HL-60 (cell line): ENCODE results near the gene SPTAN1.
A peak's percentile ranks its signal among the peaks of the same experiment; 100 is the strongest.

Source experiments
- DNase-seq, 2 experiments: peaks; one replicate each; pipeline ENCODE4 v3.0.0-alpha.2; 2010 to 2020; ENCODE audit warnings: low read depth in 1 of 2, low spot score in 1 of 2
- H3K27ac ChIP-seq: fragments of 250-450 bp; sonication (Bioruptor Pico); replicated peaks from 2 replicates; pipeline ENCODE4 v1.5.1; 2020; ENCODE audit warnings: mild to moderate bottlenecking, moderate library complexity
- H3K27me3 ChIP-seq: fragments of 250-450 bp; sonication (Bioruptor Pico); 2 replicates; pipeline ENCODE4 v1.5.1; 2021; ENCODE audit warnings: mild to moderate bottlenecking, moderate library complexity; ENCODE audit not compliant: insufficient read depth, poor library complexity, severe bottlenecking
- H3K4me3 ChIP-seq: replicated peaks from 2 replicates; pipeline ENCODE4 v1.5.1; 2011; ENCODE audit warnings: mild to moderate bottlenecking, control low read depth, low read length; ENCODE audit not compliant: insufficient read depth
- GABPA ChIP-seq: IDR thresholded peaks from 2 replicates; pipeline ENCODE4 v1.6.1; 2012; ENCODE audit warnings: low read depth
- POLR2AphosphoS5 ChIP-seq: IDR thresholded peaks from 2 replicates; pipeline ENCODE4 v1.6.1; 2012; ENCODE audit warnings: low read depth
- SPI1 ChIP-seq: IDR thresholded peaks from 2 replicates; pipeline ENCODE4 v1.6.1; 2012; ENCODE audit warnings: low read depth, mild to moderate bottlenecking, borderline replicate concordance
- TF ChIP-seq, protein P1 (sequence below): IDR thresholded peaks from 2 replicates; pipeline ENCODE4 v1.6.1; 2012; ENCODE audit warnings: low read depth; ENCODE audit not compliant: insufficient replicate concordance
- TF ChIP-seq, protein P2 (sequence below): IDR thresholded peaks from one replicate; pipeline ENCODE4 v1.5.1; 2011; ENCODE audit warnings: low read length, control low read depth, inconsistent platforms; ENCODE audit not compliant: insufficient read depth

SPTAN1 gene

DNA sequence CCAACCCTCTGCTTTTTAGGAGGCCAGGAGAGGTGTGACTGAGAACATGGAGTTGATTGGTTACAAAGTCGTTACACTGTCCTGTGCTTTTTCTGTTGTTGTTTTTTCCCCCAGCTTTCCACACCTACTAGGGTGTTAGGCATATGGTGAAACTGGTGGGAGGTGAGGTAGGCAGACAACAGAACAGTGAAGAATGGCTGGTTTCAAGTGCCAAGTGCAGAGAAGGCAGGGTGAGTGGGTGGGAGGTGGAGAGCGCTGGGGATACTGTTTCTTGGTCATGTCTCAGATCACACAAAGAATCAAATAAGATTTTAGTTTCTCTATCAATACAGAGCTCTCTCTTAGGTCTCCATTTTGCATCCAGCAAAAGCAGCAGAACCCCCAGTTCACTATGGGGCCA is 2.2 kb upstream of the SPTAN1 start:
- DNase-seq = no peak
- no peak overlapping the region for H3K4me3 ChIP-seq
- no peaks in the 10 kb centered on the region for H3K27me3 ChIP-seq
- no peak overlapping the region for H3K27ac ChIP-seq
- no peak for TF ChIP-seq SPI1
- TF ChIP-seq, protein P1, sequence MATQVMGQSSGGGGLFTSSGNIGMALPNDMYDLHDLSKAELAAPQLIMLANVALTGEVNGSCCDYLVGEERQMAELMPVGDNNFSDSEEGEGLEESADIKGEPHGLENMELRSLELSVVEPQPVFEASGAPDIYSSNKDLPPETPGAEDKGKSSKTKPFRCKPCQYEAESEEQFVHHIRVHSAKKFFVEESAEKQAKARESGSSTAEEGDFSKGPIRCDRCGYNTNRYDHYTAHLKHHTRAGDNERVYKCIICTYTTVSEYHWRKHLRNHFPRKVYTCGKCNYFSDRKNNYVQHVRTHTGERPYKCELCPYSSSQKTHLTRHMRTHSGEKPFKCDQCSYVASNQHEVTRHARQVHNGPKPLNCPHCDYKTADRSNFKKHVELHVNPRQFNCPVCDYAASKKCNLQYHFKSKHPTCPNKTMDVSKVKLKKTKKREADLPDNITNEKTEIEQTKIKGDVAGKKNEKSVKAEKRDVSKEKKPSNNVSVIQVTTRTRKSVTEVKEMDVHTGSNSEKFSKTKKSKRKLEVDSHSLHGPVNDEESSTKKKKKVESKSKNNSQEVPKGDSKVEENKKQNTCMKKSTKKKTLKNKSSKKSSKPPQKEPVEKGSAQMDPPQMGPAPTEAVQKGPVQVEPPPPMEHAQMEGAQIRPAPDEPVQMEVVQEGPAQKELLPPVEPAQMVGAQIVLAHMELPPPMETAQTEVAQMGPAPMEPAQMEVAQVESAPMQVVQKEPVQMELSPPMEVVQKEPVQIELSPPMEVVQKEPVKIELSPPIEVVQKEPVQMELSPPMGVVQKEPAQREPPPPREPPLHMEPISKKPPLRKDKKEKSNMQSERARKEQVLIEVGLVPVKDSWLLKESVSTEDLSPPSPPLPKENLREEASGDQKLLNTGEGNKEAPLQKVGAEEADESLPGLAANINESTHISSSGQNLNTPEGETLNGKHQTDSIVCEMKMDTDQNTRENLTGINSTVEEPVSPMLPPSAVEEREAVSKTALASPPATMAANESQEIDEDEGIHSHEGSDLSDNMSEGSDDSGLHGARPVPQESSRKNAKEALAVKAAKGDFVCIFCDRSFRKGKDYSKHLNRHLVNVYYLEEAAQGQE = no peak
- TF ChIP-seq, protein P2, sequence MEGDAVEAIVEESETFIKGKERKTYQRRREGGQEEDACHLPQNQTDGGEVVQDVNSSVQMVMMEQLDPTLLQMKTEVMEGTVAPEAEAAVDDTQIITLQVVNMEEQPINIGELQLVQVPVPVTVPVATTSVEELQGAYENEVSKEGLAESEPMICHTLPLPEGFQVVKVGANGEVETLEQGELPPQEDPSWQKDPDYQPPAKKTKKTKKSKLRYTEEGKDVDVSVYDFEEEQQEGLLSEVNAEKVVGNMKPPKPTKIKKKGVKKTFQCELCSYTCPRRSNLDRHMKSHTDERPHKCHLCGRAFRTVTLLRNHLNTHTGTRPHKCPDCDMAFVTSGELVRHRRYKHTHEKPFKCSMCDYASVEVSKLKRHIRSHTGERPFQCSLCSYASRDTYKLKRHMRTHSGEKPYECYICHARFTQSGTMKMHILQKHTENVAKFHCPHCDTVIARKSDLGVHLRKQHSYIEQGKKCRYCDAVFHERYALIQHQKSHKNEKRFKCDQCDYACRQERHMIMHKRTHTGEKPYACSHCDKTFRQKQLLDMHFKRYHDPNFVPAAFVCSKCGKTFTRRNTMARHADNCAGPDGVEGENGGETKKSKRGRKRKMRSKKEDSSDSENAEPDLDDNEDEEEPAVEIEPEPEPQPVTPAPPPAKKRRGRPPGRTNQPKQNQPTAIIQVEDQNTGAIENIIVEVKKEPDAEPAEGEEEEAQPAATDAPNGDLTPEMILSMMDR = no peak
- no peak for TF ChIP-seq GABPA
- TF ChIP-seq POLR2AphosphoS5 = no peak

DNA sequence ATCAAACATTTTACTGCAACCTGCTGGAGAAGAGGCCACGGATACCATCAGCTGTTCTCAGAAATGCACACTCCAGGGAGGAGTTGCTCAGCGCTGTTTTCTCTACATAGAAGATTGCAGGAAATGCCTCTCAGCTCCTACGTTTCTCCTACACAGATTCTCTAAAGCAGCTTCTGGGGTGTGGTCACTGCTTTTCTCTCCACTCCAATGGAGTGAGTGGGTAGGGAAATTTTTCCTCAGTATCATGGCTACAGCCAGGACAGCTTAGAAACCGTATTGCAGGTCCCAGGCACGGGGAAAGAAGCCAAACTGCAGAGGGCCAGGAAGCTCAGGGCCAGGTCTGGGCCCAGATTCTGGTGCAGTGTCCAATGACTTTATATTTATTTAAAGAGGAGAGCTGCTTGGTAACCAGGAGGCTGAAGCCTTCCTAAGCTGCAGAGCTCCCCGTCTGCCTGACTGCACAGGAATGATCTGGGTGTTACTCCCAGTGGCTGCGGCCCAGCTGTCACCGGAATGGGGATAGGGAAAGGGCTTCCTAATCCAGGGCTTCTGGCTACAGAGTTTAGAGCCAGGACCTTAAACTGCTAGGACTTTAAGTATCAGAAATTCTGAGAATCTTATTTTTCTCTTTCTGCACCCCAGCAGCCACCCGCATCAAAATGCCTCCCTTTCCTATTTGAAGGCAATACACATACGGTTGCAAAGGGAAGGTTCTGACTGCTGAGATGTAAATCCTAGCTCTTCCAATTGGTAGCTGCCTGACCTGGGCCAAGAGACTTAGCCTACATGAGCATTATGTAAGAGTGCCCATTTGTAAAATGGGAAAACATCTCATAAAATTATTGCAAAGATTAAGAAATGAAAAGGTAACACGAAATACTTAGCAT is 1.4 kb upstream of the SPTAN1 start:
- H3K4me3 ChIP-seq = no peak overlapping the region
- no peaks in the 10 kb centered on the region for H3K27me3 ChIP-seq
- DNase-seq = no peak
- TF ChIP-seq POLR2AphosphoS5 = no peak
- TF ChIP-seq, protein P2 = no peak
- H3K27ac ChIP-seq = peak overlapping the region; percentile 59

- no peaks in the 10 kb centered on the region for H3K27me3 ChIP-seq
- peak overlapping the region; percentile 59 for H3K27ac ChIP-seq
- TF ChIP-seq POLR2AphosphoS5 = no peak
- TF ChIP-seq, protein P2 = no peak
- no peak for TF ChIP-seq SPI1
- TF ChIP-seq, protein P1 = no peak
- no peak for TF ChIP-seq GABPA
- H3K4me3 ChIP-seq = peak overlapping the region; percentile 83
- no peak for DNase-seq
These were observed 682 bp upstream of the SPTAN1 start for GRCh38 chr9:128551657-128552152.
